Transverse colon (tissue), 4 donors: Measurements from ENCODE around the gene ZXDC. TPM values are rescaled to one million over a fixed set of nuclear protein-coding genes. Genes with fewer than 3 reads are reported as not detected.

Experiments used
- DNase-seq: peaks from one replicate; pipeline ENCODE4 v3.0.0-alpha.2; 2019
- H3K27ac ChIP-seq, 4 donors: fragments of 200-600 bp; sonication (generic); 2 replicates each; pipeline ENCODE4 v1.5.1; 2016 to 2018; ENCODE audit warnings: inconsistent platforms in 4 of 4
- H3K27me3 ChIP-seq: fragments of 200-600 bp; sonication (generic); 2 replicates; pipeline ENCODE4 v1.5.1; 2017; ENCODE audit warnings: inconsistent platforms
- H3K36me3 ChIP-seq, 4 donors: fragments of 200-600 bp; sonication (generic); 2 replicates each; pipeline ENCODE4 v1.5.1; 2017 to 2019; ENCODE audit warnings: inconsistent platforms in 4 of 4
- H3K4me1 ChIP-seq, 4 donors: fragments of 200-600 bp; sonication (generic); 2 replicates each; pipeline ENCODE4 v1.5.1; 2017 to 2020; ENCODE audit warnings: inconsistent platforms in 4 of 4
- H3K4me3 ChIP-seq, 4 donors: fragments of 200-600 bp; sonication (generic); 1 replicate in 1 of 4; 2 replicates in 3 of 4; pipeline versions ENCODE4 v1.5.1 to v1.6.1; 2017 to 2019; ENCODE audit warnings: inconsistent platforms in 4 of 4
- H3K9me3 ChIP-seq, 2 donors: fragments of 200-600 bp; sonication (generic); 2 replicates each; pipeline ENCODE4 v1.5.1; 2017 to 2019; ENCODE audit warnings: inconsistent platforms in 2 of 2
- EP300 ChIP-seq: sonication (generic); formaldehyde crosslinking; IDR thresholded peaks from one replicate; pipeline ENCODE4 v1.6.1; 2017; ENCODE audit warnings: antibody characterized with exemption, low read depth
- POLR2A ChIP-seq: fragments of 450-650 bp; IDR thresholded peaks from one replicate; pipeline ENCODE4 v1.6.1; 2016; ENCODE audit warnings: antibody characterized with exemption, mild to moderate bottlenecking, moderate library complexity
- POLR2AphosphoS5 ChIP-seq, 3 donors: sonication (generic); formaldehyde crosslinking; IDR thresholded peaks; one replicate each; pipeline ENCODE4 v1.6.1; 2016; ENCODE audit warnings: antibody characterized with exemption in 3 of 3
- WGBS, 2 donors: methylation state at CpG; one replicate each; pipeline ENCODE4 v1.1.5; 2018; ENCODE audit warnings: low coverage in 1 of 2; 5-methylcytosine and 5-hydroxymethylcytosine counted together
- in situ Hi-C, 4 donors: fragments of 200-750 bp; cut with MboI; loops; one replicate each; pipeline versions ENCODE4 v1.15.0 to v1.15.1; 2017; ENCODE audit warnings: low sequenced_read_pairs in 3 of 4, low pct_ligation_motif_present in 1 of 4, low pct_unique_long_range_greater_than_20kb in 1 of 4
- intact Hi-C: fragments of 100-400 bp; cut with DNase I; formaldehyde crosslinking; loops from one replicate; pipeline ENCODE4 v1.15.1; 2023; ENCODE audit warnings: low total_unique reads
- total RNA-seq, 4 donors: library from RNA; depleted of rRNA; stranded (reverse); fragments of >200 nt; gene quantifications; one replicate each; pipeline ENCODE4 v1.1.0, GENCODE V29; 2016
- TF ChIP-seq, protein P1 (sequence below), 5 experiments: fragments of 200-600 bp in 3 of 5; fragments of 450-650 bp in 2 of 5; sonication (generic) in 3 of 5; IDR thresholded peaks; 1 replicate in 2 of 5; 2 replicates in 3 of 5; pipeline ENCODE4 v1.5.1; 2016 to 2017; ENCODE audit warnings: antibody characterized with exemption in 5 of 5, inconsistent platforms in 3 of 5, mild to moderate bottlenecking in 2 of 5, moderate library complexity in 1 of 5

The ZXDC gene
- total RNA-seq, 4 donors from 2014 or later = 44.6 to 81.2 (median 46.4) TPM

- WGBS, 2 donors = 64% methylated on average over 16 of the region's 16 CpGs; no CpG with 5 or more reads in 1 of the 2 donors
- Histone ChIP-seq H3K36me3 (no peaks in the 10 kb centered on the region), H3K4me3 (no peak overlapping the region), H3K27ac (no peak overlapping the region), H3K9me3 (no peaks in the 10 kb centered on the region), H3K27me3 (no peaks in the 10 kb centered on the region), H3K4me1 (no peaks in the 10 kb centered on the region)
- TF ChIP-seq EP300 (no peak), POLR2A (no peak), POLR2AphosphoS5 (IDR thresholded peaks at IDR 0.05) (no peak)
- TF ChIP-seq, protein P1, sequence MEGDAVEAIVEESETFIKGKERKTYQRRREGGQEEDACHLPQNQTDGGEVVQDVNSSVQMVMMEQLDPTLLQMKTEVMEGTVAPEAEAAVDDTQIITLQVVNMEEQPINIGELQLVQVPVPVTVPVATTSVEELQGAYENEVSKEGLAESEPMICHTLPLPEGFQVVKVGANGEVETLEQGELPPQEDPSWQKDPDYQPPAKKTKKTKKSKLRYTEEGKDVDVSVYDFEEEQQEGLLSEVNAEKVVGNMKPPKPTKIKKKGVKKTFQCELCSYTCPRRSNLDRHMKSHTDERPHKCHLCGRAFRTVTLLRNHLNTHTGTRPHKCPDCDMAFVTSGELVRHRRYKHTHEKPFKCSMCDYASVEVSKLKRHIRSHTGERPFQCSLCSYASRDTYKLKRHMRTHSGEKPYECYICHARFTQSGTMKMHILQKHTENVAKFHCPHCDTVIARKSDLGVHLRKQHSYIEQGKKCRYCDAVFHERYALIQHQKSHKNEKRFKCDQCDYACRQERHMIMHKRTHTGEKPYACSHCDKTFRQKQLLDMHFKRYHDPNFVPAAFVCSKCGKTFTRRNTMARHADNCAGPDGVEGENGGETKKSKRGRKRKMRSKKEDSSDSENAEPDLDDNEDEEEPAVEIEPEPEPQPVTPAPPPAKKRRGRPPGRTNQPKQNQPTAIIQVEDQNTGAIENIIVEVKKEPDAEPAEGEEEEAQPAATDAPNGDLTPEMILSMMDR (IDR thresholded peaks at IDR 0.05) = no peak
- DNase-seq = peak; percentile 60
- in situ Hi-C loops = no loop called here
- intact Hi-C loops = no loop called here
Observed at GRCh38 chr3:126481808-126482502, 6.3 kb upstream of the ZXDC start.

DNA sequence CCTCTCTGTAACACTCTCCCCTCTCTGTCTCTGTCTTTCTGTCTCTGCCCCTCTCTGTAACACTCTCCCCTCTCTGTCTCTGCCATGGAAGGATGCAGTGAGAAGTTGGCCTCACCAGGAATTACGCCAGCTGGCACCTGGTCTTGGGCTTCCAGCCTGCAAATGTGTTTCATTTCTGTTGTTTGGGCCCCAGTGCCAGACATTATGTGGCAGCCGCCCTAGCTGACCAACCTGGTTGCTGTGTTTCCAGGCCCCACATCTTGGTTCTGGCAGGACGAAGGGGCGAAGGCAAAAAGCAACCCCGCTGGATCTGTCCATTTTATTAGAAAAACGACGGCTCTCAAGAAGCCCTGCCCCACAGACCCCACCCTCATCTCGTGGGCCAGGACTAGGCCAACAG lies 5.2 kb upstream of the ZXDC start:
- Histone ChIP-seq H3K36me3 (no peaks in the 10 kb centered on the region), H3K27ac (no peak overlapping the region), H3K4me3 (no peak overlapping the region), H3K4me1 (peaks cover 0 to 7% (median 3%) of the 10 kb centered on the region in 4 donors), H3K27me3 (no peaks in the 10 kb centered on the region), H3K9me3 (no peaks in the 10 kb centered on the region)
- TF ChIP-seq POLR2AphosphoS5 (IDR thresholded peaks at IDR 0.05) (no peak), POLR2A (no peak), EP300 (no peak)
- TF ChIP-seq, protein P1 (IDR thresholded peaks at IDR 0.05) = no peak
- intact Hi-C loops (no loop called here), in situ Hi-C loops (no loop called here)
- no peak for DNase-seq
- WGBS, 2 donors = 79 to 84% methylated on average over 7 to 8 of the region's 8 CpGs

- H3K36me3 ChIP-seq = no peaks in the 10 kb centered on the region
- in situ Hi-C loops (no loop called here), intact Hi-C loops (no loop called here)
- 91 to 93% methylated on average over 3 to 5 of the region's 5 CpGs for WGBS, 2 donors
- H3K9me3 ChIP-seq = no peaks in the 10 kb centered on the region
- H3K27ac ChIP-seq = no peak overlapping the region
- TF ChIP-seq POLR2AphosphoS5 (IDR thresholded peaks at IDR 0.05) (no peak), EP300 (no peak), POLR2A (no peak)
- TF ChIP-seq, protein P1 (IDR thresholded peaks at IDR 0.05) = no peak
- DNase-seq = no peak
- H3K4me1 ChIP-seq = peaks cover 0 to 7% (median 3%) of the 10 kb centered on the region in 4 donors
- H3K27me3 ChIP-seq = no peaks in the 10 kb centered on the region
- no peak overlapping the region for H3K4me3 ChIP-seq
Observed at GRCh38 chr3:126480206-126480605, 4.5 kb upstream of the ZXDC start.

GRCh38 chr3:126479642-126480041 lies 4.0 kb upstream of the ZXDC start:
- DNase-seq = no peak
- H3K4me3 ChIP-seq = no peak overlapping the region
- no peak overlapping the region for H3K27ac ChIP-seq
- H3K9me3 ChIP-seq = no peaks in the 10 kb centered on the region
- intact Hi-C loops (no loop called here), in situ Hi-C loops (no loop called here)
- TF ChIP-seq POLR2A = no peak
- no peak for TF ChIP-seq POLR2AphosphoS5 (IDR thresholded peaks at IDR 0.05)
- TF ChIP-seq, protein P1 (IDR thresholded peaks at IDR 0.05) = no peak
- TF ChIP-seq EP300 = no peak
- H3K4me1 ChIP-seq = peaks cover under 1 to 10% (median 4%) of the 10 kb centered on the region in 4 donors
- 79% methylated on average over 1 of the region's 1 CpG; no CpG with 5 or more reads in 1 of the 2 donors for WGBS, 2 donors
- no peaks in the 10 kb centered on the region for H3K27me3 ChIP-seq
- no peaks in the 10 kb centered on the region for H3K36me3 ChIP-seq
